Body of pancreas (tissue), 4 donors: ENCODE data around the gene GLRX3. TPM values are rescaled to one million over a fixed set of nuclear protein-coding genes. Genes with fewer than 3 reads are reported as not detected.

Experiments used
- ATAC-seq: fragments of 150-250 bp; one replicate; pipeline ENCODE4 v1.9.1; 2016
- DNase-seq, 4 donors: peaks; one replicate each; pipeline ENCODE4 v3.0.0-alpha.2; 2019
- H3K27ac ChIP-seq, 4 donors: fragments of 200-600 bp; sonication (generic); 1 replicate in 3 of 4; 2 replicates in 1 of 4; pipeline versions ENCODE4 v1.5.1 to v1.6.1; 2016 to 2019; ENCODE audit warnings: mild to moderate bottlenecking in 1 of 4, mixed read lengths in 1 of 4, moderate library complexity in 1 of 4
- H3K27me3 ChIP-seq, 2 donors: fragments of 200-600 bp; sonication (generic); one replicate each; pipeline ENCODE4 v1.6.0; 2016; ENCODE audit warnings: mild to moderate bottlenecking in 1 of 2
- H3K36me3 ChIP-seq, 2 donors: fragments of 200-600 bp; sonication (generic); replicated peaks in 1 of 2; 2 replicates each; pipeline ENCODE4 v1.5.1; 2016; ENCODE audit warnings: low read depth in 2 of 2; ENCODE audit not compliant: insufficient read depth in 1 of 2
- H3K4me1 ChIP-seq: fragments of 200-600 bp; sonication (generic); one replicate; pipeline ENCODE4 v1.6.0; 2016
- H3K4me3 ChIP-seq, 2 donors: fragments of 200-600 bp; sonication (generic); 1 replicate in 1 of 2; 2 replicates in 1 of 2; pipeline ENCODE4 v1.5.1; 2016 to 2019
- H3K9me3 ChIP-seq, 3 donors: fragments of 200-600 bp; sonication (generic); 1 replicate in 2 of 3; 2 replicates in 1 of 3; pipeline ENCODE4 v1.5.1; 2016
- POLR2A ChIP-seq, 3 donors: fragments of 450-650 bp; IDR thresholded peaks; one replicate each; pipeline ENCODE4 v1.6.1; 2016; ENCODE audit warnings: antibody characterized with exemption in 3 of 3, mild to moderate bottlenecking in 2 of 3
- WGBS, 2 donors: methylation state at CpG; one replicate each; pipeline ENCODE4 v1.1.5; 2017; 5-methylcytosine and 5-hydroxymethylcytosine counted together
- intact Hi-C: fragments of 100-400 bp; cut with DNase I; formaldehyde crosslinking; loops from one replicate; pipeline ENCODE4 v1.15.1; 2023
- total RNA-seq, 2 donors: library from RNA; depleted of rRNA; stranded (reverse); fragments of >200 nt; gene quantifications; one replicate each; pipeline ENCODE4 v1.1.0, GENCODE V29; 2016
- TF ChIP-seq, protein P1 (sequence below), 7 experiments: fragments of 450-650 bp in 4 of 7; fragments of 200-600 bp in 3 of 7; sonication (generic) in 3 of 7; IDR thresholded peaks; one replicate each; pipeline ENCODE4 v1.5.1; 2016 to 2019; ENCODE audit warnings: antibody characterized with exemption in 7 of 7

Gene GLRX3
- total RNA-seq, 2 donors from 2014 or later = 13.2 to 24.4 TPM

DNA sequence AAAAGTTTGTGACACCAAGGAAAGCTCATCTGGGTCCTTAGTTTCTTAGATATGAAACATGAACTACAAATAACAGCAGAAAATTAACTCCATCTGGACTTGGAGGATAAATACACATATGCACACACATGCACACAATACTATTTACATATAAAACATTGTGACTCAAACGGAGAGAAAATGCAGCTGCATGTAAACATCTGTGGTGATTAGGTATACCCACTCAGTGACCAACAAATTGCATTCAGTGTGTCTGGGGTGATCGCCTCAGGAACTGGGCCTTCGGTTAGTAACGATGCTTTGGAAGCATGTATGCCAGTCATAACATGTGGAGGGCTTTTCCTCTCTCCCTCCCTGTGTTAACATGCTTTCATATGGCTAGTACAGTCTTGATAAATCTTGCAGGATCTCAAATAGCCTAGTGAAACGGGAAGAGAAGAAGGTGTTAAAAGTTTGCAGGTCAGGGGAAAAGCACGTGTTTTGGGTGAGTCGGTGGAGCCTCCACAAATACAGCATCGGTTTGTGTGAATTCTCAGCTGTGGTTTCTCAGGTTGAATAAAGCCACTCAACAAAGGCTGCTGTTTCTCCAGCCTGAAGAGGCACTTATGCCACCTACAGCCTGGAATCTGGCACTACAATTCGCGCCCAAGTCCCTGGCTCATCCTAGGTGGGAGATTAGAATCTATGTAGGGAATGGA, 8.7 kb upstream of the GLRX3 start:
- WGBS, 2 donors = 8 to 13% methylated on average over 10 of the region's 10 CpGs
- Histone ChIP-seq H3K9me3 (no peaks in the 10 kb centered on the region), H3K4me3 (no peak overlapping the region), H3K4me1 (peaks cover 4% of the 10 kb centered on the region), H3K27me3 (no peaks in the 10 kb centered on the region), H3K27ac (no peak overlapping the region), H3K36me3 (no peaks in the 10 kb centered on the region)
- intact Hi-C loops = no loop called here
- ATAC-seq (peak; percentile 83), DNase-seq (peak; percentile 55 to 68 (median 58))
- TF ChIP-seq POLR2A (IDR thresholded peaks at IDR 0.05) = no peak
- TF ChIP-seq, protein P1, sequence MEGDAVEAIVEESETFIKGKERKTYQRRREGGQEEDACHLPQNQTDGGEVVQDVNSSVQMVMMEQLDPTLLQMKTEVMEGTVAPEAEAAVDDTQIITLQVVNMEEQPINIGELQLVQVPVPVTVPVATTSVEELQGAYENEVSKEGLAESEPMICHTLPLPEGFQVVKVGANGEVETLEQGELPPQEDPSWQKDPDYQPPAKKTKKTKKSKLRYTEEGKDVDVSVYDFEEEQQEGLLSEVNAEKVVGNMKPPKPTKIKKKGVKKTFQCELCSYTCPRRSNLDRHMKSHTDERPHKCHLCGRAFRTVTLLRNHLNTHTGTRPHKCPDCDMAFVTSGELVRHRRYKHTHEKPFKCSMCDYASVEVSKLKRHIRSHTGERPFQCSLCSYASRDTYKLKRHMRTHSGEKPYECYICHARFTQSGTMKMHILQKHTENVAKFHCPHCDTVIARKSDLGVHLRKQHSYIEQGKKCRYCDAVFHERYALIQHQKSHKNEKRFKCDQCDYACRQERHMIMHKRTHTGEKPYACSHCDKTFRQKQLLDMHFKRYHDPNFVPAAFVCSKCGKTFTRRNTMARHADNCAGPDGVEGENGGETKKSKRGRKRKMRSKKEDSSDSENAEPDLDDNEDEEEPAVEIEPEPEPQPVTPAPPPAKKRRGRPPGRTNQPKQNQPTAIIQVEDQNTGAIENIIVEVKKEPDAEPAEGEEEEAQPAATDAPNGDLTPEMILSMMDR (IDR thresholded peaks at IDR 0.05) = peak; percentile 46 to 81 (median 75)

DNA sequence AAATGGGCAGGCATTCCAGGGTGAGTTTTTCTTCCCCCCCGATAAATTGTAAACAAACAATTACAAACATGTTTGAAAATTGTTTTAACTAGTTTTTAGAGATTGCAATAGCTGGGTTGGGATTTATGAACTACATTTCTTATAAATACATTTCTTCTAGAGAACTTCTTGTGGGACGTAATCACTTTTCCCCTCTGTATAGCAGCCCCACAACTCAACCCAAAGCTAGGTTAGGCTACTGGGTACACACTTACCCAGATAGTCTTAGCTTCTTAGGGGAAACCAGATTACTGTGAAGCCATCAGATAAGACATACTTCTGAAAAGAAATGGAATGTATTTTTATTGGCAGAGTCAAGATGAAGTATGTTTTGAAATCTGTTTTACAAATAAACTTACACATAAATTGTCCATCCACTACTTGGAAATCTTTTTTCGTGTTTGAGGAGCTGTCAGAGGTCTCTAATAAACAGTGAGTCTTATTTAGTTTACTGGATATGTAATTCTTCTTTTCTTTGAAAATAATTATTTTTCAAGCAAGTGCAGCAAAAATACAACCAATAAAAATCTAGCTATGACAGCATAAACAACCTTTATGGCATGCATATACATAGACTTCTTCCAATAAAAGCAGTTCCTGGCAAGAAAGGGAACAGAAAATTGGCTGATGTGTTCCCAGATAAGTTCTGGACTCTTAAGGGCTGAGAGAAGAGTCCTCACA, 8.0 kb upstream of the GLRX3 start:
- Histone ChIP-seq H3K36me3 (no peaks in the 10 kb centered on the region), H3K27ac (no peak overlapping the region), H3K4me1 (peaks cover 4% of the 10 kb centered on the region), H3K4me3 (no peak overlapping the region), H3K27me3 (no peaks in the 10 kb centered on the region), H3K9me3 (no peaks in the 10 kb centered on the region)
- intact Hi-C loops = no loop called here
- DNase-seq (no peak), ATAC-seq (no peak)
- TF ChIP-seq, protein P1 (IDR thresholded peaks at IDR 0.05) = no peak
- TF ChIP-seq POLR2A (IDR thresholded peaks at IDR 0.05) = no peak
- WGBS, 2 donors = 23 to 29% methylated on average over 3 of the region's 3 CpGs

DNA sequence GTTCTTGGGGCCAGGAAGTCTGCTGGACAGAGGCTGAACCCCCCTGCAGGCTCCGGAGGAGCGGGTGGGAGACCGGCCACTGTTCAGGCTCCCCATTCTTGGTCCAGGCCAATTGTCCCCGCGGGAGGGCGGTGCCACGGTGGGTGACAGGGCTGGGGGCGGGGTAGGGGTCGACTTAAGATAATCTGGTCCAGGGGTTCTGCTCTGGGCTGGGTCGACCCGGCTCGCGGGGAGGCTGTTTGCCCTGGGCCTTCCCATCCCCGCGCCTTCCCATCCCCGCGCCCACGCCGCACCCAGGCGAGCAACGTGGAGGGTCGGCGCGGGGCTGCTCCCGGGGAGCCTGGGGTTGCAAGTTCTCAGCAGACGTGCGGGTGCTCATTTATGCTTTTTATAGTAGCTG, 7.3 kb upstream of the GLRX3 start:
- TF ChIP-seq, protein P1 (IDR thresholded peaks at IDR 0.05) = no peak
- no peak for TF ChIP-seq POLR2A (IDR thresholded peaks at IDR 0.05)
- 0 to 19% methylated on average over 3 to 27 of the region's 27 CpGs for WGBS, 2 donors
- Histone ChIP-seq H3K36me3 (no peaks in the 10 kb centered on the region), H3K27ac (no peak overlapping the region), H3K4me3 (no peak overlapping the region), H3K27me3 (no peaks in the 10 kb centered on the region), H3K9me3 (no peaks in the 10 kb centered on the region), H3K4me1 (peaks cover 4% of the 10 kb centered on the region)
- intact Hi-C loops = no loop called here
- ATAC-seq = no peak
- no peak for DNase-seq

DNA sequence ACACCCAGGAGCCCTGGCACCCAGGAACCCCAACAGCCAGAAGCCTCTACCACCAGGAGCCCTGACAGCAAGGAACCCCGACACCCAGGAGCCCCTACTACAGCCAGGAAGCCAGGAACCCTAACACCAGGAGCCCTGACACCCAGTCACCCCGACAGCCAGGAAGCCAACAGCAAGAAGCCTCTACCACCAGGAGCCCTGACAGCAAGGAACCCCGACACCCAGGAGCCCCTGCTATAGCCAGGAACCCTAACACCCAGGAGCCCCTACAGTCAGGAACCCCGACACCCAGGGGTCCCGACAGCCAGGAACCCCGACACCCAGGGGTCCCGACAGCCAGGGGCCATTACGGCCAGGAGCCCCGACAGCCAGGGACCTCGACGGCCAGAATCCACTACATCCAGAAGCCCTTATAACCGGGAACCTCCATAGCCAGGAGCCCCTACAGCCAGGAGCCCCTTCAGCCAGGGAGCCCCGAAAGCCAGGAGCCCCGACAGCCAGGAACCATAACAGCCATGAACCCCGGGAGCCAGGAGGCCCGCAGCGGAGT, 440 bp upstream of the GLRX3 start:
- peak; percentile 18 for ATAC-seq

More for the DNA sequence above, 440 bp upstream of the GLRX3 start:
- Histone ChIP-seq H3K4me1 (peaks cover 38% of the 10 kb centered on the region), H3K36me3 (no peaks in the 10 kb centered on the region), H3K27ac (peak overlapping the region; percentile 47 to 87 (median 78)), H3K4me3 (peak overlapping the region; percentile 99 to 100), H3K9me3 (no peaks in the 10 kb centered on the region), H3K27me3 (no peaks in the 10 kb centered on the region)
- DNase-seq = peak in 1 of 4 donors; percentile 16
- WGBS, 2 donors = 16 to 20% methylated on average over 4 to 17 of the region's 17 CpGs
- intact Hi-C loops = no loop called here
- TF ChIP-seq, protein P1 (IDR thresholded peaks at IDR 0.05) = no peak
- no peak for TF ChIP-seq POLR2A (IDR thresholded peaks at IDR 0.05)
